Hematopoietic multipotent progenitor cell treated with erythropoietin and hydrocortisone succinate and interleukin-3 and kit ligand, for 4 days (in vitro differentiated cells): ENCODE measurements around the gene DTNBP1.

Experiments
- DNase-seq: peaks from one replicate; pipeline ENCODE4 v3.0.0-alpha.2; 2015

Gene DTNBP1

DNA sequence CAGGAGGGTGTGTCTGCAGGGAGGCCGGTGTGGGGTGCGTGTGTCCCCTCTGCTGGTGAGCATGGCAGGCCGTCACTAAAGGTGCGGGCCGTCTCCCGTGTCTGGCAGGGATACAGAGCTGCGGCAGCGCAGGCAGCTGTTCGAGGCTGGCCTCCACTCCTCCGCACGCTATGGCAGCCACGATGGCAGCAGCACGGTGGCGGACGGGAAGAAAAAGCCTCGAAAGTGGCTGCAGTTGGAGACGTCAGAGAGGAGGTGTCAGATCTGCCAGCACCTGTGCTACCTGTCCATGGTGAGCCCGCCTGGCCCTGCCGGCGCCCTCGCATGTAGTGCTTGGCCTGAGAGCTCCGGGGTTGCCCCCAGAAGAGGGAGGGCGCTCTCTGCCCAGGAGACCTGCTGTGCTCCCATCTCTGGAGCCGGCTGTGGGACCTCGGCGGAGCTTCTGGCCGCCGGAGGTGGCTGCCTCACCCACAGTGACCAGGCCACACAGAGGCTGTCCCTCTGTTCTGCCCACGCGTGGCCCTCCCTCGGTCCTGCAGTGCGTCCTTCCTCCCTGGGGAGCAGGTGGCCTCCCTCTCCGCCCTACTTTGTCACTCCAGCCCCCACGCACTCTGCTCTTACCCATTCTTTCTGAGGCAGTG is 149.6 kb downstream of the DTNBP1 start:
- DNase-seq: no peak

DNA sequence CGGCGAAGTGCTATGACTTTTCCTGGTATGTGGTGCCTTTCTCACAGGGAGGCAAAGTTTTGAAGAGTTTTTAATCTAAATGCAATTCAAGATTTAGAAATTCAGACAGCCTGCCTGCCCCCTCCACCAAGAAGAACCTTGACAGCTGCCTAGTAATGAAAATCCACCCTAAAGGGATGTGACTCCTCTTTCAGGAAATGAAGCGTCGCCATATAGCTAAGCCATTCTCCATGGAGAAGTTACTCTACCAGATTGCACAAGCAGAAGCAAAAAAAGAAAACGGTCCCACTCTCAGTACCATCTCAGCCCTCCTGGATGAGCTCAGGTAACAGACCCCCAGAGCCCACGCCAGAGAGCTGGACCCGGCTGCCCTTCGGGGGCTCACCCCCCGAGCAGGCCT is 150.1 kb downstream of the DTNBP1 start:
- DNase-seq: no peak

DNA sequence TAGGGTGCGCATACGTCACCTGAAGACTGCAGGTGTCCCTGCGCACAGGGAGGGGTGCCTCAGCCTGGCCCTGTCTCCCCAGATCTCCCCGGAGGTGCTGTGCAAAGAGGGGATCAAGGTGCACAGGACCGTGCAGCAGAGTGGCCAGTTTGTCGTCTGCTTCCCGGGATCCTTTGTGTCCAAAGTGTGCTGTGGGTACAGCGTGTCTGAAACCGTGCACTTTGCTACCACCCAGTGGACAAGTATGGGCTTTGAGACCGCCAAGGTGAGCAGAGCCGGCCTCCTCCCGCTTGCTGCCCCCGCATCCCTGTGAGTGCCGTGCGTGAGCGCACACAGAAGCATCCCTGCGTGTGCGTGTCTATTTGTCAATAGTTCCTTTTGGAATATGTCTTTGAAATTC is 150.7 kb downstream of the DTNBP1 start:
- DNase-seq: peak; percentile 25

DNA sequence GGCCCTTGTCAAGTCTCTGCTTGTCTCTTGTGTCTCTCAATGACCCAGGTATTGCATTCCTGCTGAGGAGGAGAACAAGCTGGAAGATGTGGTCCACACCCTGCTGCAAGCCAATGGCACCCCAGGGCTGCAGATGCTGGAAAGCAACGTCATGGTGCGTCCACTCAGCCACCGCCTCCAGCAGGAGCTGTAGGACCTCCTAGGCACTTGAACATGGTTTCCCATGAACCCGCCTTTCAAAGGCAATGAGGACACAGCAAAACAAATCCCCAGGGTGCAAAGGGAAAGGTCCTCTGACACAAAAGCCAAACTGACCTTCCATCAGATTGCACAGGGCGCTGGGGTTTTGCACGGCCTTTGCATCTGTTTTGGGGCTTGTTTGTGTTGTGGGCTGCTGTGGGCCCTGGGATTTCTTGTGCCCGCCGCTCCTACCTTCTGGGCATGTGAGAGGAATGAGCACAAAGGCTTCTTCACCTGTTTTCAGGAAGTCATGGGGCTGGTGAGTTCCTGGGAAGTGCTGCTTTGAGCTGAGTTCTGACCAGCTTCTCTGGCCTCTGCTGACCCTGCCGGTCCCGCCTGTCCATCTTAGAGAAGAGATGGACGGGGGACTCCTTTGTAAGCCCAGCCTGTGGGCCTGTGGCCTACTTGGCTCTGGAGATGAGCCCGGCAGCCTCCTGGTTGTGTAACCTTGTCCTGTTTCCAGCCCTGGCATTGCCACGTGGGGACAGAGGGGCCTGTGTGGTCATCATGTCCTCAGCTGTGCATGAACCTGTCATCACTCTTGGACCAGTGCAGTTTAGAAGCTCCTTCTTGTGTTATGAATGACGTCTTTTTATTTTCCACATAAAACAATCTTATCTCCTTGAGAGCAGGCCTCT is 151.3 kb downstream of the DTNBP1 start:
- DNase-seq: no peak

DNA sequence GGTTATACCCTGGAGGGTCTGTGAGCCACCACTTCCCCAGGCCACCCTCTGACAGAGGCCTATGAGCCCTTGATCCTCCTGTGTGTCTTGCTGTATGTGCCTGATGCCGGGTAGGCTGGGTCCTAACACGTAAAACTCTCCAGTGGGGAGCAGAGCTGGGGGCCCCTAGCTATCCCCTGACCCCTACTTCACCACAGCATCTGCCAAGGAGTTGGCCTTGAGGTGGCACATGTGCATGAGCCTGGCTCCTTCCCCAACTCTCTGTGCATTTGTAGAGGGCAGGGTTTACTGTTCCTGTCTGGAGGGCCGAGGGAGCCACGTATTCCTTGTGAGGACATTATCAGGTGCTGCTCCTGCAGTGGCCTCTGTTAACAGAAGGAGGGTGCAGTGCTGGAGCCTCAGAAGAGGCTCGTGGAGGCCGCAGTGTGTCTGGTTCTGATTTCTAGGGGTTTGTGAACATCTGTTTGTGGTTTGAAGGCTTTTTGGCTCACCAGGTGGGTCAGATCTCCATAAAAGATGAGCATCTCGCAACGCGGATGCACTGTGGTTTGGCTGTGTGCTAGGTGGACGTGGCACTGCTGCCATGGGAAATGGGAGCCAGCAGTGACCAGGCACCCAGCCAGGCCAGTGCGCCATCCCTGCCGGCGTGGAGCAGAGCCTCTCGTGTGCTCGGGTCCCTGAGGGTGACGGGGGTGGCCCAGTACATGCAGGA is 152.1 kb downstream of the DTNBP1 start:
- DNase-seq: no peak

DNA sequence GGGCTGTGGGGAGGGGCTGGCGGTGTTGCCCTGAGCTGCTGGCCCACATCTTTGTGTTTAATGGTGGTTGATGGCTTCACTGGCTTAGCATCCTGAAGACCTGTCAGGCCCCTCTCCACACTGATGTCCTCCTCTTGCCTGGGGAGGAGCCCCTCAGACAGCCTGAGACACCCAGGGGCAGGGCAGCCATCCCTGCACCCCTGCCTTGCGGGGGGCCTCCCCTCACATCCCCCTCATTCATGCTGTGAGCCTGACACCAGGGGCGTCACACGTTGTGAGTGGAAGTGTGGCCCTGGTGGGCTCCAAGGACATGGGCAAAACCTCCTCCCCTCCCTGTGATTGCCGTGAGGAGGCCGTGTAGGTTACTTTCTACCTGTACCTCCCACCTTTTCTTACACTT is 152.7 kb downstream of the DTNBP1 start:
- no peak for DNase-seq

DNA sequence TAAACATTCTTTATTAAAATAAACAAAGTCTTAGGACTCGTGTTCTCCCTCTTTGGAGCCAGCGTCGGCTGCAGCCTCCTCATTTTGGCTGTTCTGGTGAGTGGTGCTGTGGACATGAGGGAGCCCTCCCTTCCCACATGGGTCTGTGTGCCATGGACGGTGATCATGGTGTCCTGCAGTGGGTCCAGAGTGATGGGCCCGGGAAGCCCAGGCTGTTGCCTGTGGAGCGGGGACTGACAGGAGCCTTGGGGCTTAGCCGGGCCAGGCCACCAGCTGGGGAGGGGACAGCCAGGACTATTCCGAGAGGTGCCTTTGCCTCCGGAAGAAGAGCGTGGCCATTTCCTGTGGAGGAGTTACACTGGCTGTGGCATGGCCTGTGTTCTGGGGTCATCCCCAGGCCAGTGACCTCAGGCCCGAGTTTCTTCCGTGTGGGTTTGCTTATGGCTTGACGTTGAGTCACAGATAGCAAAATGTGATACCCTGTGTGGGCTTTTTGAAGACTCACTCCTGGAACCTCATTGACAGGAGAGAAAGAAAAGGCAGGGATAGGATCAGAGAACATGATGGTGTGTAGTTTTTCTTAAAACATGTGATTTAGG is 153.4 kb downstream of the DTNBP1 start:
- peak; percentile 26 for DNase-seq

DNA sequence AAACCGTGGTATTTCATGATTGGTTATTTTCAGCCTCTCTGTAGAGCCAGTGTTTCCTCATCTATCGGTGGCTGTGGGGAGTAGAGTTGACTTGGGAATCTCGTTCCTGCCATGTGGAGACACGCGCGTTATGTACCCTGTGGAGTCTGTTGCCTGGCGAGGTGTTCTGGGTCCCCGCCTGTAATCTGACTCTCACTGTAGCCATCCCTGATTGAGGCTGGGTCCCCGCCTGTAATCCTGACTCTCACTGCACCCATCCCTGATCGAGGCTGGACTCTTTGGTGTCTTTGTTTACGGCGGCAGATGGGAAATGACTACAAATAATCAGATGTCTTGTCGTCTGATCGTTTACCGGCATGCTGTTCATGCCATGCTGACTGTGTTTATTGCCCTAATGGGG is 153.9 kb downstream of the DTNBP1 start:
- DNase-seq: no peak

DNA sequence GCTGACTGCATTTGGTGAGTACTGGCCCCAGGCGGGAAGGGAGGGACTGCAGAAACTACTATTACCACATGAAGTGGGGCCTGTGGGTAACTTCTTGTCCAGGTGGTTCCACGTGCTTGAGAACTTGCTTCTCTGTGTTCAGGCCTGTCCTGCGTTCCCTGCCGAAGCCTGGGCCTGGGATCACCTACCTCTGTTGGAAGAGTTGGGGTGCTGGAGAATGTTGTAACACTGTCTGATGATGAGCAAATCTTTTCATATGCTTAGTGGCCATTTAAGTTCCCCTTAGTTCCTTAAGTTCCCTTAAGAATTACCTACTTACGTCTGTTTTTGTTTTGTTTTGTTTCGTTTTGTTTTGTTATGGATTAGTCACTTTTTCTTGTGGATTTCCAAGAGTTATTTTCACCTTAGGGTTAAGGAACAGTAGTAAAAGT is 154.4 kb downstream of the DTNBP1 start:
- no peak for DNase-seq

DNA sequence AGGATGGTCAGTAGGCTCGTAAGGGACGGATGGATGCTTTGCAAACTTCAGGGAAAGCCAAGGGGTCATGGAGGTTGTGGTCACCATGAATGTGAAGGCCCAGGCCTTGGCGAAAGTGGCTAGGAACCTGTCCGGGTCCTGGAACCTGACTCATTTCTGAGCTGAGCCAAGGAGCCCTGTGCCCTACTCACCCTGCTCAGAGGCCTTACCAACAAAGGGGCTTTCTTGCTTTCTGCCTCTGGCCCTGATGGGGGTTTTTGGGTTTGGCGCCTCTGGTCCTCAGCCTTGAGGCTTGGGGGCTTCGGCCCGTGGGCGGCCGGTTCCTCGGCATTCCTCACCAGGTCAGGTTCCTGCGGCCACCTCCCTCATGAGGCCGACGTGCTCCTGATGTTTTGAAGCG is 155.1 kb downstream of the DTNBP1 start:
- no peak for DNase-seq

DNA sequence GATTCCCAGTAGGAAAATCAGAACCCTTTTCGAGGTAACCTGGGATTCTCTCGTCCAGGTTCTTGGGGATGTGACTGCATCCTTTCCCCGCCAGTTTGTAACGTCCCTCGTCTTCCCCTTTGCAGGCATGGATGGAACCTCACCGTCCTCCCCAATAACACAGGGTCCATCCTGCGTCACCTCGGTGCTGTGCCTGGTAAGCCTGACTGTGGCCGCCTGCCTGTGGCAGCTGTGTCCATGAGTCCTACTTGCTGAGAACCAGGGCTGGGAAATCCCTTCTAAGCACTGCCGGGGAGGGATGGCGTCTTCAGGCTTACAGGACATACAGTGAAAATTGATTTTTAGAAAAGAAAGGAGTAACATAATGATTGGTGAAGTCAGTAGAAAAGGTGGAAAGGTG is 155.6 kb downstream of the DTNBP1 start:
- no peak for DNase-seq

DNA sequence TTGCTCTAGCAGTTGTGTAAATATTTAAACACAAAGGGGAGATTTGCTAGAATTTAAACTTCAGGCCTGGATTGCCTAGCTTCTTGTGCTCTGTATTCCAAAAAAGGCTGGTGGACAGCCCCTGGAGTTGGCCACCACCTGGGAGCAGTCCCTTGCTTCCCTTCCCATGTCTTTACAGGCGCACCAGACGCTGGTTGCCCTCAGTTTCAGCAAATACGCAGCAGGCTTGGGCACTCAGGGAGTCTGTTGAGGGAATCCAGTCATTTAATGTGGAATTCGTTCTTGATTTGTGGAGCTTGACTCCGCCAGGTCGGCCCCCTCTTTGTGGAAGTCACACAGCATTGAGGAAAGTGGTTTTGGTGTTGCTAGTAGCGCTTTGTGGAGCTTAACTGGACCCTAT is 156.8 kb downstream of the DTNBP1 start:
- no peak for DNase-seq

DNA sequence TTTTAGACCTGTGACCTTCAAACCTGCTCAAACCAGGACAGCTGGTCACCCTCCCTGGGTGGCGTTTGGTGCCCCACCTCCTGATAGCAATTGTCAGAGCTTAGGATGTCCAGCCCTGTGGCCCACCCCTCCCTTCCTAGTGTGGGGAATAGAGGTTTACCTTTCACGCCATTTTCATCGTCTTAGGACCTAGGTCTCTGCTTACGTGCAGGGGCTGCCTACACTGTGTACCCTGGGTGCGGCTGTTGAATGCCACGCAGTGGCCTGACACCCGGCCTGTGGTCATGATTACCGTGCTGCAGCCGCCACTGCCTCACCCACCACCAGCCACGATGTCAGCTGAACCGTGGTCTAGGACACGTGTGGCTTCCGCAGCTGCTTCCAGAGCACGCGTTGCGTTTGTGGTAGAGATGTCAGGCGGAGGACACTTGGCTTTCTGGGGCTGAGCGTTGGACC is 157.3 kb downstream of the DTNBP1 start:
- no peak for DNase-seq

DNA sequence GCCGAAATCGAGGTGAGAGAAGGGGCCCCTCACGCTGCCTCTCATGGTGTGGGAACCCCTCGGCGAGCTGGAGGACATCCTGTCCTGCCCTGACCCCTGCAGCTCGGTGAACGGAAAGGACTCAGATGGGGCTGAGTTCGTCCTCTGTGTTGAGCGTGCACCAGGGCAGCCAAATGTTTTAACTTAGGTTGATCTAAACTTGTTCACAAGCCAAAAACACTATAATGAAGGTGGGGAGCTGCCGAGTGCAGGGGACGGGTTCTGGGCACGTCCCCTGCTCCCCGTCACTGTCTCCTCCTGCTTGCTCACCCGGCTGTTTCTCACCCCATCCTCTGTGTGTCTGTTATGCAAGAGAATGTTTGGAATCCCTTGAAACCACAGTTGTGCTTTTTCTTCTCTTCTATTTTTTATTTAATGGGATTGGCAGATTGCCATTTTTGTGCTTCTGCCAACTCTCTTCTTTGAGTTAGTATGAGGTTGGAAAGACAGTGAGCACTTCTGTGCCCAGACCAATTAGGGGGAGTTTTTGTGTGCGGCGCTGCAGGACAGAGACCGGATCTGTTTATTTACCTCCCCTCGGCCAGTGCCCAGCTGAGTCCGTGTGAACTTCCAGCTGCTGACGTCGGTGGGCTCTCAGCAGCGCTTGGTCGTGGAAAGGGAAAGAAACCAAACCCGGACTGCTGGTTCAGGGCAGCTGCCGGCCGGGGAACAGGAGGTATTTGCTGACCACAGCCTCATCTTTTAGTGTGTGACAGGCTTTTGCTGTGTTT is 158.1 kb downstream of the DTNBP1 start:
- peak; percentile 23 for DNase-seq

DNA sequence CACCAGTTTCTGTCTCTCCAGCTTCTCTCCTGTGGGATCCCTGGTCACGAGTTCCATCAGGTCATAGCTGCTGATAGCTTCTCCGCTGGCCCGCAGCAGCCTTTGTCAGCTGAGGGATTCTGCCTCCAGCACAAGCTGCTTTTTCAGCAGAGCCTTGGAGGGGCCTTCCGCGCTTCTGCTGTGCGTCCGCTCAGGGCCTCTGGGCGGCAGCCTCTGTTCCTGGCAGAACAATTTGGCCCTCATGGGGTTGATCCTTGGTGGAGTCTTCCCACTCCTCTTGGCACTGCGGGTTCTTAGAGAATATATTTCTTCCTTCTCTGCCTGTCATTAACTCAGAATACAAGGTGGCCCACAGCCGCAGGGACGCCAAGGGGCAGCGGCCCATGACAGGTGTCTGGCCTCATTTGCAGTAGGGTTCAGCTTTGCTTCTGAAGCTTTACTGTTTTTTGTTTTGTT is 158.8 kb downstream of the DTNBP1 start:
- DNase-seq: no peak

DNA sequence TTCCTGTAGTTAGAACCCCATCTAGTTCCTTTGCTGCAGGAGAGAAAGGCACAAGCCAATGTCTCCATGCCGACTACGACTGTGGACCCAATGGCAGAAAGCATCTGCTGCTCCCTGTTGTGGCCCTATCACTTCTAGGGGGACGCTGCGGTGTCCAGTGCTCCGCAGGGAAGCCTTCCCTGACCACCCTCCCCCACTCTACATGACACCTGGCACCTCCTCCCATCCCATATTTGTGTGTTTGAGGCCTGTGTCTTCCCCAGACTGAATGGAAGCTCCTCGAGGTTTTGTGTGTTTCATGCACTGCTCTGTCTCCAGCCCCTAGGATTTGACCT is 159.5 kb downstream of the DTNBP1 start:
- no peak for DNase-seq

DNA sequence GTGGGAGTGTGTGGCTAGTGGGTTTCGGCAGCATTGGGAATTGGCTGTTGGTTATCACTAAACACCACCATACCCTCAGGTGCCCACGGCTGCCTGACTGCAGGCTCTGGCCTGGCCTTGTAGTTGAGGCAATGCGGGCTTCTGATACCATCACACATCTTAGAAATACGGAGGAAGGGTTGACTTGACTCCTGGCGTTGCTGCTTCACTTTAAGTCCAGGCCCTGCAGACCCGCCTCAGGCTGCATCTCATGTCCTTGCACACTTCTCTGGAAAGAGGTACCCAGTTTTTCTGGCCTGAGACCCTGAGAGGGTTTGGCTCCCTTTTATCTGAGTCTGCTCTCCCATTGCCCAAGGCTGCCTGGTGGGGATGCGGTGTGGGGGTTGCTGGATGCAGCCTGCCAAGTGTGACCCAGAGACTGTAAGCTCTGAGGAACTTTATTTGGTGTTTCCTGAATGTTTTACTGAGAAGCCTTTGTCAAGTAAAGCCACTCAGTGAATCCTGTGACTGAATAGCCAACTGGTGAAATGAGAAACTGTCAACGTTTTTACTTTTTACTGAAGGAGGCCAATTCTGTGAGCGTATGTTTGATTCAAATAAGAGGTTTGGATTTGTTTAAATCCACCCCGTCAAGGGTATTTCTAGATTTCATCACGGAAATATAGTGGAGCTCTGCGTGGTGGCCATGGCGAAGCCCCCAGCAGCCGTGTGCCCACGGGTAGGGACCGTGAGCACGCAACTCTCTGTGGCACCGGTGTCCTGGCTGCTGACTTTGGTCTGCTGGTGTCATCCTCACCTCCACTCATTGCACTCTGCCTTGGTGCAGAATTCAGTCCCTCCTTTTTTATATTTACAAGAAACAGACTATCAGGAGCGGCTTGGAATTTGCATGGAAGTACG is 160.1 kb downstream of the DTNBP1 start:
- no peak for DNase-seq

DNA sequence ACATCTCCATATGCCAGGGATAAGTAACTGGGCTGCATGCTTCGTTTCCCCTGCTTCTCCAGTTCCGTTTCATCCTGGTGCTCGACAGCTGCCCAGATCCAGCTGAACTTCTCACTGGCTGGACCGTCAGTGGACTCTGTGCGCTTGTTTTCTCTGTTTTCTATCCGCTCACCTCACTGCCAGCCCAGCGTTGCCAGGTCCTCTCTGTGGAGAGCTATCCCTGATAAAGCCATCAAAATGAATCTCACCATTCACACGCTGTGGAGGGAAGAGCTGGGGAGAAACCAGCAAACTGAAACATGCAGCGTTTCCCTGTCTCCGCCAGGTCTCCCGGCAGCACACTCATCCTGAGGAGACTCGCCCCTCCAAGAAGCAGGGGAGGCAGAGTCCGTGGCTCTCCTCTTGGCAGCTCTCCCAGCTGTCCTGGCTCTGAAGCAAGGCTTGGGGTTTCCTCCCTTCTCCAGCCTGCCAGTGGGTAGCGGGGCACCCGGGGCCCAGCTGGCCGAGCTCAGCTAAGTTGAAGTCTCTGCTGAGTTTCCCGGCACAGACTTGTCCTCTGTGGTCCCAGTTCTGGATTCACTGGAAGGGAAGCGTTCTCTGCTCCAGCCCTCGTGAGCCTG is 160.9 kb downstream of the DTNBP1 start:
- peak; percentile 31 for DNase-seq

DNA sequence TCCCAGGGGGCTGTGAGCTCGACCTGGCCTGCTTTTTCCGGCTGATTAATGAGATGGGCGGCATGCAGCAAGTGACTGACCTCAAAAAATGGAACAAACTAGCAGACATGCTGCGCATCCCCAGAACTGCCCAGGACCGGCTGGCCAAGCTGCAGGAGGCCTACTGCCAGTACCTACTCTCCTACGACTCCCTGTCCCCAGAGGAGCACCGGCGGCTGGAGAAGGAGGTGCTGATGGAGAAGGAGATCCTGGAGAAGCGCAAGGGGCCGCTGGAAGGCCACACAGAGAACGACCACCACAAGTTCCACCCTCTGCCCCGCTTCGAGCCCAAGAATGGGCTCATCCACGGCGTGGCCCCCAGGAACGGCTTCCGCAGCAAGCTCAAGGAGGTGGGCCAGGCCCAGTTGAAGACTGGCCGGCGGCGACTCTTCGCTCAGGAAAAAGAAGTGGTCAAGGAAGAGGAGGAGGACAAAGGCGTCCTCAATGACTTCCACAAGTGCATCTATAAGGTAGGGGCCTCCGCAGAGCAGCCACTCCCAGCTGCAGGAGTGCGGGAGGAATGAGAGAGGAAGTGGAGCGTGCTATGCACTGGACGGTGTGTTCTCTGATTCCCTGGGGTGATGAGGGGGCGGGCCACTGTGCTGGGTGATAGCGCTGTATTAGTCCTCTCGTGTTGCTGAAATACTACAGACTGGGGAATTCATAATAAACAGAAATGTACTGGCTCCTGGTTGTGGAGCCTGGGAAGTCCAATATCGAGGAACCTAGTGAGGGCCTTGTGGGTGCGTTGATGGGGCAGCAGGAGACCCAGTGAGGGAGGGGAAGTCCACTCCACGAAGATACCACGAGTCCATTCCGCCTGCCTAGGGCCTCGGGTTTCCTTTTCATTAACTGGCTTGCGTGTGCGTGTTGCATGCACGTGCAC is 161.7 kb downstream of the DTNBP1 start:
- no peak for DNase-seq
